AG09309 (cell line): Measurements from ENCODE around the gene BAZ1A.
"Not testable (repeated sequence)": the region's sequence is repeated elsewhere in the genome, so short reads cannot be mapped to it uniquely, and the experiment has no call there.

Experiments used
- DNase-seq: peaks from one replicate; pipeline ENCODE4 v3.0.0-alpha.2; 2010; ENCODE audit warnings: low read depth
- H3K4me3 ChIP-seq: 2 replicates; pipeline ENCODE4 v1.5.1; 2011; ENCODE audit warnings: mild to moderate bottlenecking, low read depth, low read length, moderate library complexity; ENCODE audit not compliant: control insufficient read depth
- CTCF ChIP-seq: IDR thresholded peaks from 2 replicates; pipeline ENCODE4 v1.5.1; 2011; ENCODE audit warnings: mild to moderate bottlenecking, low read depth, low read length, inconsistent platforms; ENCODE audit not compliant: insufficient read depth, control insufficient read depth; ENCODE audit errors: missing control alignments

The BAZ1A gene

GRCh38 chr14:34817768-34818167 lies 57.4 kb downstream of the BAZ1A start:
- no peak for TF ChIP-seq CTCF
- no peak for DNase-seq
- no peak overlapping the region for H3K4me3 ChIP-seq

- TF ChIP-seq CTCF, result no peak
- no peak for DNase-seq
- H3K4me3 ChIP-seq, result no peak overlapping the region
Measured at GRCh38 chr14:34810028-34810427, 65.1 kb downstream of the BAZ1A start.

- H3K4me3 ChIP-seq, result no peak overlapping the region
- no peak for TF ChIP-seq CTCF
- no peak for DNase-seq
Measured at GRCh38 chr14:34806257-34806656, 68.9 kb downstream of the BAZ1A start.

- no peak overlapping the region for H3K4me3 ChIP-seq
- no peak for TF ChIP-seq CTCF
- DNase-seq, result no peak
Measured at GRCh38 chr14:34804933-34805332, 70.2 kb downstream of the BAZ1A start.

- DNase-seq, H3K4me3 ChIP-seq: not testable (repeated sequence)
Measured at GRCh38 chr14:34798861-34799260, 76.3 kb downstream of the BAZ1A start.

GRCh38 chr14:34797747-34798583 lies 77.2 kb downstream of the BAZ1A start:
- DNase-seq, result no peak
- no peak for TF ChIP-seq CTCF

GRCh38 chr14:34796902-34797301 lies 78.3 kb downstream of the BAZ1A start:
- DNase-seq, result no peak
- no peak overlapping the region for H3K4me3 ChIP-seq
- no peak for TF ChIP-seq CTCF

More at GRCh38 chr14:34797747-34798583, 77.2 kb downstream of the BAZ1A start:
- no peak overlapping the region for H3K4me3 ChIP-seq
